Kasumi-1 (cell line): ENCODE data around the gene ZNF346.

Experiments used
- DNase-seq, 2 experiments: peaks; one replicate each; lab custom pipeline; 2025; lab: John Stamatoyannopoulos, UW

ZNF346 gene

DNA sequence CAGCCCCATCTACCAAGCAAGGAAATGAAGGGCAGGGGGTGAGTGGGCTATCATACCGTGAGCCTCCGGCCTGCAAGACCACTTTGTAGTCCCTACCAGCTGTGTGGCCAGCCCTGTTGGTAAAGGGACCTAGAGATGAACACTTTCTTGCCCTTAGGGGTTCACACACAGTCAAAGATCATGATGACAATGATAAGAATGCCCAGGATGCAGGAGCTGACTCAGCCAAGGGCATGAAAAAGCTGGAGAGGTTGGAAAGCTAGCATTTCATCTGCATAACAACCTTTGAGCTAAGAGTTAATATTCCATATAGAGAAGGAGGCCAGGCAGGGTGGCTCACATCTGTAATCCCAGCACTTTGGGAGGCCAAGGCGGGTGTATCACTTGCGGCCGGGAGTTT lies 45.0 kb downstream of the ZNF346 start:
- DNase-seq, result no peak

DNA sequence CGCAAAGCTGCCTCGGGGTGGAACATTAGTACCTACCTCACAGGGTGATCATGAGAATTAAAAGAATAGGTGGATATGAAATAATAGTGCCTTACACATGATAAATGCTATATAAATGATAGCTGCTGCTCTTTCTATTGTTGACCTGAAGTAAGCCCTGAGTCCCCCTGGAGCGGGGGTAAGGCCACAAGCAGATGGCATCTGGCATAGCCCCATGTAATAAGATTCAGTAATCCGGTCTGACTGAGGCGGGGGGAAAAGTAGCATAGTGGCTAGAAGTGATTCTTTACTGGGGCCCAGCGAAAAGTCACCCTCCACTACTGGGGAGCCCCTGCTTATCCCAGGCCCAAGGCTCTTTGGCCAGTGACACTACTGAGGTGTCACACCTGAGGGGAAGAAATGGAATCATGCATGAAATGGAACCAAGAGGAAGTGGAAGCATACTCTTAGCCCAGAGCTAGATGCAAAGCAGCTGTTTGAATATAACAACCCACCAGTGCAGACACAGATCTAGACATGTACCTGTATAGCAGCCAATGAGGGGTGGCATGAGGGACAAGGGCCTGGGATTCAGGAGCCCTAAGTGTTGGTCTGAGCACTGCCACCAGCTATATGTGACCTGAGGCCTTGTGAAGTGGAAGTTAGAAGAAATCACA lies 48.2 kb downstream of the ZNF346 start:
- DNase-seq, result no peak

DNA sequence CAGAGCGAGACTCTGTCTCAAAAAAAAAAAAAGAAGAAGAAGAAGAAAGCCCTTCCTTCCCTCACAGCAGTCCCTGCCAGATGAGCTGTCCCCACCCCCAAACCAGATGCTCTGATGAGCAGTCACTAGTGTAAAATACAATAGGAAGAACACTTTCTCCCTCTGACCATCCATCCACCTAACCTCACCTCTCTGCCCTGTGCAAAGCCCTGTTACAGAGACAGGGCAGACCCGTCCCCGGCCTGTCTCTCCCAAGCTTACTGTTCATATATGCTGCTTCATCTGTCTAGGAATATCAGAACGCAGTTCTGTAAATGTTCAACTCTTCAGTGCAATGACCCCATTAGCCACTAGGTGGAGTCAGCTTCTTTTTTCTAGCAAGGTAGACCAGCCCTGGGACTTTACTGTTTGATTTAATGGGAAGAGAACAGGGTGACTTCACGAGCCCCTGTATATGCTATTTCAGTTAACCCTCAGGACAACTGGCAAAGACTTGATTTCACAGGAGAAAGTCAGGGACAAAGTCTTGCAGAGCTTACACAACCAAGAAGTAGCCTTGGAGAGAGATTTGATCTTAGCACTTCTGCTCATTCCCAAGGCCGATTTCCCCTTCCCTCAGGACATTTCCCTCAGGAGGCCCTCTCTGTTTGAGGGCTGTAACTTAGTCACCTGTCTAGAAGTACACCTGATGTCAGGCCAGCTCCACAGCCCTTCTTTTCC lies 49.3 kb downstream of the ZNF346 start:
- peak; percentile 88 to 93 for DNase-seq

DNA sequence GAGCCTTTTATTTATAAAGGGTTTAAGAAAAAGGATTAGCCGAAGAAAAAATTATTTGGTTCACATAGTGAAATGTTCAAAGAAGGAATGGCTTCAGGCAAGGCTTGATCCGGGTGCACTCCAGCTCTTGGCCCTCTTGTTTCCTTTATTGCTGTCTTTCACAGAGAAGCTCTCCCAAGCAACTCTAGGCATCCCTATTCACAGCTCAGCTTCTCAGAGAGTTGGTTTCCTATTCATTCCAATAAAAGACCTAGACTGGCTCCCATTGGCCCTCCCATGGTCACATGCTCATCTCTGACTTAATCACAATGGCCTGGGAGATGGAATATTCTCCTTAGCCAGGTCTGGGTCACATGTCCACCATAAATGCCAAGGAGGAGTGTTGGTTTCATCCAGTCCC lies 54.8 kb downstream of the ZNF346 start:
- DNase-seq, result no peak

DNA sequence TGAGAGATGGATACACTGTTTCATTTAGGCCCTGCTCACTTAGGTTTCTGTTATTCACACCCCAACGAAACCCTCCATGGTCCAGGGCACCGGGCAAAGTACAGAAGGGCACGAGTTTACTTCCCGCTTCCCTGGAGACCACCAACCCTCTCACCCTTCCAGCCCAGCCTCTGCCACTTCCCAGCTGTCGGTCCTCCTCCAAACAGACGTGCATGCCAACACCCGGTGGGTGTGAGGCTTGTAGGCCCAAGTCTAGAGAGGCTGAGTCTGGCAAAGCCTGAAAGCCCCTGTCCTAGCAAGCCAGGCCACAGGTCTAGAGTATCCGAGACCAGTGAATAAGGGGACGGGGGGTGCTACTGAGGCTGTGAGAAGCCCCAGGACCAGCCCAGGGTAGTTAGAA lies 57.1 kb downstream of the ZNF346 start:
- no peak for DNase-seq

DNA sequence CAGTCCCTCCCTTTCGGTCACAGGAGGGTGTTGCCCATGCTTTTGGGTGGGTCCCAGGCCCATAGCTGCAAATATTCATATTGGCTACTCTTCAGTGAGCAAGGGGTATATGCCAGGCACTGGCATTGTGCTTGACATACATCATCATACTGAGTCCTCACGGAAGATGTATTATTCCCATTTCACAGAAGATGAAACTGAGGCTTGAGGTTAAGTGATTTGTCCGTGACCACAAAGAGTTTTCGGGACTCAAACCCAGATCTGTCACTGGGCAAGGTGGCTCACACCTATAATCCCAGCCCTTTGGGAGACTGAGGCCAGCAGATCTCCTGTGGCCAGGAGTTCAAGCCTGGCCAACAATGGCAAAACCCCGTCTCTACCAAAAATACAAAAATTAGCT lies 57.8 kb downstream of the ZNF346 start:
- DNase-seq, result no peak

DNA sequence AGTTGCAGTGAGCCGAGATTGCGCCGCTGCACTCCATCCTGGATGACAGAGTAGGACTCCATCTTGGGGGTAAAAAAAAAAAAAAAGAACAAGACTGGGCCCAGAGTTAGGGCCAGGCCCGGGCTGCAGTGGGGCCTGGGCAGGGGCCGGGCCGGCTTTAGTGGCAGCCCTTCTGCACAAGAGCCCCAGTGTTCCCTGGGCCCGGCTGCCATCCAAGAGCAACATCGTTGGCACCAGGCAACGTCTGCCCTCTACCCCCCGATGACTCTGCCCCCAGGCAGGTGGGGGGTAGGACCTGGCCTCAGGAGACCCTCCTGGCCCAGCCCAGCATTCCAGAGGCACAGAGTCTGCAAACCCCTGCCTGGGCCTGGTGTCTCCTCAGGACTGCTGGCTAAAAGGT lies 59.4 kb downstream of the ZNF346 start:
- DNase-seq, result no peak

DNA sequence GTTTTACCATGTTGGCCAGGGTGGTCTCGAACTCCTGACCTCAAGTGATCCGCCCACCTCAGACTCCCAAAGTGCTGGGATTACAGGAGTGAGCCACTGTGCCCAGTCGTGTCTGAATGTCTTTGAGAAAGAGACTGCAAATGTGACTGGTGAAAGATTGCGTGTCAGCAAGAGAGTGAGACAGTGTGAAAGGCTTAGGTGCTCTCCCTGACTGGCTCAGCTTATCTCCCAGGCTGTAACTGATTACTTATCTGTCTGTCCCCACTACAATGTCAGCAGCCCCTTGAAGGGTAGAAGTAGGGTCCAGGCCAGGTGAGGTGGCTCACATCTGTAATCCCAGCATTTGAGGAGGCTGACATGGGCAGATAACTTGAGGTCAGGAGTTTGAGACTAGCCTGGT lies 60.9 kb downstream of the ZNF346 start:
- no peak for DNase-seq

DNA sequence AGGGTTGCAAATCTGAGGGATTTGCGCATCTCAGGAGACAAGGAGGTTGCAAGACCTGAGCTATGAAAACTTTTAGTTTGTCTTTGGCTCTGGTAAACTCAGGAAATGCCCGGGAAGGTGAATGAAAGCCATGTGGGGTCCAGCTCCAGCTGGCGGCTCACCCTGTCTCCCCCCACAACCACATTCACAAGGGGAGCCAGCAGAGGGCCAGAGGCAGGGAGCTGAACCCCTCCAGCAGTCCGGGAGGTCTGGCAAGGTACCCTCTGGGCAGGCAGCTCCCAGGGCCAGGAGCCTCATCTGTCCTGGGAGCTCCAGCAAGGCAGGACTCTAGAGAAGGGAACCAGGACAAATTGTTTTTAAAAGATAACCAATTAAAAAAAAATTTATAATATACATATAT lies 61.7 kb downstream of the ZNF346 start:
- DNase-seq, result no peak

DNA sequence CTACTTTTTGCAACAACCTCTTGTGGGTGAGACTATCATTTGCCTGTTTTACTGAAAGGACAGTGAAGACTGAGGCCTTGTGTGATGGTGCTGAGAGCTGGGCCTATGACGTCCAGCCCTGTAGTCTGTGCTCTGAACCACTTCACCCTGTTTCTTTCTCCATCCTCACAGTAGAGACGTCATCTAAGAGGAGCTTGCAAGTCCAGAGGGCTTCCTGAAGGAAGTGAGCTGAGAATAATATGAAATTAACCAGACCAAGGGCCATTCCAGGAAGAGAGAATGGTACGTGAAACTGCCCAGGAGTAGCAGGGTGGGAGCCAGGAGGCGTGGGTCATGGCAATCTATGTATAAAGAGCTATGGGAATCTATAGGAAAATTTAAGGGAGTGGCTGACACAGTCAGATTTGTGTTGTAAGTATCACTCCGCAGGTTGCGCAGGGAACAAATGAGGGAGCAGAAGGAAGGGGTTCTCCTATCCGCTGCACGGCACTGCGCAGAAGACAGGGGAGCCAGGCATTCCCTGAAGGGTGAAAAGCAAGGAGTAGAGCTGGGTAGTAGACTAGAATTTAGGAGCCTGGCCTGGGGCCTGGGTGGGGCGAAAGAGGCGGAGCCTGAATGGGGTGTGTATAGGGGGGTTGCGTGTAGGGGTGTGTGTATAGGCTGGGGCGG lies 63.6 kb downstream of the ZNF346 start:
- no peak for DNase-seq

DNA sequence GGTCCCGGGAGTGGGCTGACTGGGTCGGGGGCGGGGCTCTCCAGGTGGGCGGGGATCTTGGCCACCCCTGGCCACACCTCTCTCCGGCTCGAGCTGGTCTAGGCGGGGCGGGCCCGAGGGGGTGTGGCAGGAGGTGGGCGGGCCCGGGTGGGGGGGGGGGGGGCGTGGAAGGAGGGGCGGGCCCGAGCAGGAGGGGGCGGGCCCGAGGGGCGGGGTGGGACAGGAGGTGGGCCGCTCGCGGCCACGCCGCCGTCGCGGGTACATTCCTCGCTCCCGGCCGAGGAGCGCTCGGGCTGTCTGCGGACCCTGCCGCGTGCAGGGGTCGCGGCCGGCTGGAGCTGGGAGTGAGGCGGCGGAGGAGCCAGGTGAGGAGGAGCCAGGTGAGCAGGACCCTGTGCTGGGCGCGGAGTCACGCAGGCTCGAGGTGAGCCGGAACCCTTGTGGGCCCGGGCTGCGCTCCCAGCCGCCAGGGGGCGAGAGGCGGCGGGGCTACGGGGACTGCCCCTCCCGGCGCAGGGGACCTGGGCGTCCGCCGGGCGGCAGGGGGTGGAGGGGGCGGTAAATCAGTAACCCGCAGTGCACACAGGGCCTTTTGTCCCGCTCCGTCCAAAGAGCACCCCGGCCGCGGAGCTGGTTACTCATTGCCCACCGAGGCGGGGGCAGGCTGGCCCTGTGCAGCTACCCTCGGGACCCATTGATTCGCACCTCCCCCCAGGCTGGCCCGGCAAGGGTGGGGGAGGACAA lies 64.3 kb downstream of the ZNF346 start, which contains the start of gene FGFR4:
Gene FGFR4, plus strand, starts transcription at position 262 of the 744 bp plus-strand sequence. CDS start 2,688 bp downstream, outside the sequence.
- DNase-seq, result peak; percentile 32 to 36

DNA sequence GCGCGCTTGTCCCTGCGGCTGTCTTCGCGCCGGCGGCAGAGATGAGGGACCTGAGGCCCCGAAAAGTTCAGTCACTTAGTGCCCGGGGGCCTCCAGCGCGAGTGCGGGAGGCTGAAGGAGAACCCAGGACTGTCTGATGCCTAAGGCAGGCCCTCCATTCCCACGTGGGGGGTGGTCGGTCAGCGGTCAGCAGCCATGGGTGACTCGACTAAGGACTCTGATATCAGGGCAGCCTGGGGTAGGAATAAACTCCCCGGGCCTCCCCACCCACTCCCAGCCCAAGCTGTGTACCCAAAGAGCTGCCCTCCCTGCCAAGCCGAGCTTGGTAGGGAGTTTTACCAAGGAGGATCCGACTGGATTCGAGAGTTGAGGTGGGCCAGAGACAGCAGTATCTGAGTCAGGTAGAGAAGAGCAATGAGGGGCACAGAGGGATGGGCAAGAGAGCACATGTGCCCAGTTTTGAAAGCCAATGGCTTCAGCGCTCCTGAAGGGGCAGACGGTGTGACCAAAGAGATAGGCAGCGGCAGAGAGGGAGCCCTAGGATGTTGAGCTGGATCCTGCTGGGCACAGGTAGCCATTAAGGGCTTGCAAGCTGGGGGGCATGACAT lies 65.0 kb downstream of the ZNF346 start:
- DNase-seq, result no peak

DNA sequence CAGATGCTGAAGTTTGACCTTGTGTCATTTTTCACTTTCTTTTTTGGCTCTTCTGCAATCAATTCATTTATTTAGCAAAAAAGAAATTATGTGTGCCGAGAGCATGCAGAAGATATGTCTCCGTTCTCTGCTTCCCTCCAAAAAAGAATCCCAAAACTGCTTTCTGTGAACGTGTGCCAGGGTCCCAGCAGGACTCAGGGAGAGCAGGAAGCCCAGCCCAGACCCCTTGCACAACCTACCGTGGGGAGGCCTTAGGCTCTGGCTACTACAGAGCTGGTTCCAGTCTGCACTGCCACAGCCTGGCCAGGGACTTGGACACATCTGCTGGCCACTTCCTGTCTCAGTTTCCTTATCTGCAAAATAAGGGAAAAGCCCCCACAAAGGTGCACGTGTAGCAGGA lies 66.6 kb downstream of the ZNF346 start:
- no peak for DNase-seq

DNA sequence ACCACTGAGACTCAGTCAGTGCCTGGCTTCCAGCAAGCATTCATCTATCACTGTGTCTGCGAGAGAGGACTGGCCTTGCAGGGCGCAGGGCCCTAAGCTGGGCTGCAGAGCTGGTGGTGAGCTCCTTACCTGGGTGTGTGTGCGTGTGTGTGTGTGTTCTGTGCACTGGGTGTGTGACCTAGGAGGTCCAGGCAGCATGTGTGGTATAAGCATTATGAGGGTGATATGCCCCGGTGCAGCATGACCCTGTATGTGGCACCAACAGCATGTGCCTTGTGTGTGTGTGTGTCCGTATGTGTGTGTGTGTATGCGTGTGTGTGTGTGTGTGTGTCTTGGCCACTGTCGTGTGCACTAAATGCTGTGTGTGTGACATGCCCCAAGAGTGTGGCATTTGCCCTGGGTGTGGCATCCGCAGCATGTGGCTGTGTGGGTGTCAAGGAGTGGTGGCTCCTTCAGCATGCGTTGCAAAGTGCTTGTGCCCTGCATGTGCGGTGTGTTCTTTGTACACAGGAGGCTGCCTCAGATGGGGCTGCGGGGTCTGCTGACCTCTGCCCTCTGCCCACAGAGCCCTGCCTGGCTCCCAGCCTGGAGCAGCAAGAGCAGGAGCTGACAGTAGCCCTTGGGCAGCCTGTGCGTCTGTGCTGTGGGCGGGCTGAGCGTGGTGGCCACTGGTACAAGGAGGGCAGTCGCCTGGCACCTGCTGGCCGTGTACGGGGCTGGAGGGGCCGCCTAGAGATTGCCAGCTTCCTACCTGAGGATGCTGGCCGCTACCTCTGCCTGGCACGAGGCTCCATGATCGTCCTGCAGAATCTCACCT lies 67.5 kb downstream of the ZNF346 start:
- DNase-seq, result no peak

DNA sequence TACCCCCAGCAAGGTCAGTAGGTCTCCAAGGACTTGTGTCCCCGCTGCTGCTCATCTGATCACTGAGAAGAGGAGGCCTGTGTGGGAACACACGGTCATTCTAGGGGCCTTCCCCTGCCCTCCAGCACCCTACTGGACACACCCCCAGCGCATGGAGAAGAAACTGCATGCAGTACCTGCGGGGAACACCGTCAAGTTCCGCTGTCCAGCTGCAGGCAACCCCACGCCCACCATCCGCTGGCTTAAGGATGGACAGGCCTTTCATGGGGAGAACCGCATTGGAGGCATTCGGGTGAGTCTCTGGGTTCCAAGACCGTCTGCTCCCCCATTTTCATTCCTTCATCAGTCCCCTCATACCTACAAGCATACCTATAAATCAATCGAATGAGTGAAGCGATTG lies 68.3 kb downstream of the ZNF346 start:
- no peak for DNase-seq

DNA sequence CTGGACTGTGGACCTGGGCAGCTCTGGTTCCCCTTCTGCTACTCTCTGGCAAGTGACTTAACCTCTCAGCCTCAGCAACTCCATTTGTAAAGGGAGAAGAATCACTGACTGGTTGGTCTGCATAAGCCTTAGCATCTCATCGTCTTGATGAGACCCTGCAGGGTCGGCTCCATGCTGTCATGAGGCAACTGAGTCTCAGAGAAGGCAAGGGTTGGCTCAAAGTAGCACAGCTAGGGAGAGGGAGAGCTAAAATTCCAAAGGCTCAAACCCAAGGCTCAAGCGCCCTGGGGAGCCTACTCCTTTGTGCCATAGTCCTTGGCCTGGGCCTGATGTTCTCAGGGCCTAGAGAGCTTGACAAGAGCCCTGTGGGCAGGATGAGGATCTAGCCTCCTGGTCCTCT lies 68.7 kb downstream of the ZNF346 start:
- DNase-seq, result no peak

DNA sequence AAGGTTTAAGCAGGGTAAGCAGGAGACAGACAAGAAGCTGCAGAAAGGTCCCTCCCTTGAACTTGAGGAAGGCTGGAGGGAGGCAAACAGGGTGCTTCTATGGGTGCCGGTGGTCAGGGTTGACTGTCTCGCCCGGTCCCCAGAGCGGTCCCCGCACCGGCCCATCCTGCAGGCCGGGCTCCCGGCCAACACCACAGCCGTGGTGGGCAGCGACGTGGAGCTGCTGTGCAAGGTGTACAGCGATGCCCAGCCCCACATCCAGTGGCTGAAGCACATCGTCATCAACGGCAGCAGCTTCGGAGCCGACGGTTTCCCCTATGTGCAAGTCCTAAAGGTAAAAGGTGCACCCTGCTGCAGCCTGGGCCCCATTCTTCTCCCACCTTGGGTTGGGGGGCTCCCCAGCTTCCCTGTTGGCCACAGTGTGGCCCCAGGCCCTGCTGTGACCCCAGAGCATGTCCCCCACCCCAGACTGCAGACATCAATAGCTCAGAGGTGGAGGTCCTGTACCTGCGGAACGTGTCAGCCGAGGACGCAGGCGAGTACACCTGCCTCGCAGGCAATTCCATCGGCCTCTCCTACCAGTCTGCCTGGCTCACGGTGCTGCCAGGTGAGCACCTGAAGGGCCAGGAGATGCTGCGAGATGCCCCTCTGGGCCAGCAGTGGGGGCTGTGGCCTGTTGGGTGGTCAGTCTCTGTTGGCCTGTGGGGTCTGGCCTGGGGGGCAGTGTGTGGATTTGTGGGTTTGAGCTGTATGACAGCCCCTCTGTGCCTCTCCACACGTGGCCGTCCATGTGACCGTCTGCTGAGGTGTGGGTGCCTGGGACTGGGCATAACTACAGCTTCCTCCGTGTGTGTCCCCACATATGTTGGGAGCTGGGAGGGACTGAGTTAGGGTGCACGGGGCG lies 69.9 kb downstream of the ZNF346 start:
- DNase-seq, result no peak

DNA sequence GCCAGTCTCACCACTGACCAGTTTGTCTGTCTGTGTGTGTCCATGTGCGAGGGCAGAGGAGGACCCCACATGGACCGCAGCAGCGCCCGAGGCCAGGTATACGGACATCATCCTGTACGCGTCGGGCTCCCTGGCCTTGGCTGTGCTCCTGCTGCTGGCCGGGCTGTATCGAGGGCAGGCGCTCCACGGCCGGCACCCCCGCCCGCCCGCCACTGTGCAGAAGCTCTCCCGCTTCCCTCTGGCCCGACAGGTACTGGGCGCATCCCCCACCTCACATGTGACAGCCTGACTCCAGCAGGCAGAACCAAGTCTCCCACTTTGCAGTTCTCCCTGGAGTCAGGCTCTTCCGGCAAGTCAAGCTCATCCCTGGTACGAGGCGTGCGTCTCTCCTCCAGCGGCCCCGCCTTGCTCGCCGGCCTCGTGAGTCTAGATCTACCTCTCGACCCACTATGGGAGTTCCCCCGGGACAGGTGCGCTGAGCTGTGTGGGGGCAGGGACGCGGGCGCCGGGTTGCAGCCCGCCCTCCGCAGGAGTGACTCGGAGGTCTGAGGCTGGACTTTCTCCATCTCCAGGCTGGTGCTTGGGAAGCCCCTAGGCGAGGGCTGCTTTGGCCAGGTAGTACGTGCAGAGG lies 70.7 kb downstream of the ZNF346 start:
- DNase-seq, result no peak

DNA sequence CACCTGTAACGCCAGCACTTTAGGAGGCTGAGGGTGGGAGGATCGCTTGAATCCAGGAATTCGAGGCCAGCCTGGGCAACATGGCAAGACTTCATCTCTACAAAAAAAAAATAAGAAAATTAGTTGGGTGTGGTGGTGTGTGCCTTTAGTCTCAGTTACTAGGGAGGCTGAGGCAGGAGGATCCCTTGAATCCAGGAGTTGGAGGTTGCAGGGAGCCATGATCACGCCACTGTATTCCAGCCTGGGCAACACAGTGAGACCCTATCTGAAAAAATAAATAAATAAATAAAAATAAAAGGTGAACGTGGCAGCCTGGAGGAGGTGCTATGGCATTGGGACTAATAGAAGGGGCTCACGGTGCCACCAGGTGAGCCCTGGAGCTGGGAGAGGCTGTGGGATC lies 71.3 kb downstream of the ZNF346 start:
- no peak for DNase-seq
